Measurements from ENCODE around the gene JAGN1. TPM values are rescaled to one million over a fixed set of nuclear protein-coding genes. Genes with fewer than 3 reads are reported as not detected.

Gene JAGN1
- total RNA-seq, 2 experiments from 2014 or later = 21.0 to 29.5 TPM

GRCh38 chr3:9843715-9844438 lies 46.5 kb upstream of the JAGN1 start, which contains the start of gene RPUSD3:
Gene RPUSD3 (minus strand): TSS chr3:9844008. CDS start chr3:9843990, 18 bp downstream.
- intact Hi-C loops (cut with micrococcal nuclease; ENCODE audit: unreplicated experiment) = loop anchor here (5.0 kb wide), 2 partner anchors 88 to 478 kb away; partner anchors contain the start of genes CRELD1 and SEC13
- POLR2A ChIA-PET = interaction anchor here (0.8 kb wide), 2 partner anchors 10 to 88 kb away, joined by 3 to 4 read pairs; no protein-coding TSS in a partner anchor

GRCh38 chr3:9846231-9846630 lies 44.2 kb upstream of the JAGN1 start:
- Histone ChIP-seq H4K20me1 (ENCODE audit: insufficient read depth, low read length) (no peaks in the 10 kb centered on the region), H3K9me3 (ENCODE audit: low read length) (no peaks in the 10 kb centered on the region), H3K27ac (ENCODE audit: low read depth, low read length, poor library complexity, severe bottlenecking) (no peak overlapping the region), H3K79me2 (ENCODE audit: insufficient read depth, low read depth, low read length) (no peaks in the 10 kb centered on the region; the same call in 1 of the 2 replicates), H3K36me3 (ENCODE audit: insufficient read depth, low read length) (peaks cover 9% of the 10 kb centered on the region; the same call in 1 of the 2 replicates), H3K4me1 (ENCODE audit: insufficient read depth, low read length, poor library complexity, severe bottlenecking) (peaks cover 16% of the 10 kb centered on the region), H3K9me2 (ENCODE audit: insufficient read depth, low read length) (no peaks in the 10 kb centered on the region), H2AFZ (ENCODE audit: low read length) (no peak overlapping the region), H3K4me3 (ENCODE audit: low read depth, low read length, poor library complexity, severe bottlenecking) (no peak overlapping the region), H3K4me2 (ENCODE audit: low read length) (no peak overlapping the region)
- BruUV-seq (replicated peaks) = no TSS peak
- DNase-seq (ENCODE audit: low spot score) = no peak
- TF ChIP-seq CTCF (conservative IDR thresholded peaks at IDR 0.05; ENCODE audit: low read length) (no peak), EZH2phosphoT487 (IDR thresholded peaks at IDR 0.05; ENCODE audit: borderline replicate concordance, low read depth, low read length) (no peak)
- CTCF ChIA-PET (ENCODE audit: unreplicated experiment) = no interaction called here
- POLR2A ChIA-PET = interaction anchor here (0.6 kb wide), 1 partner anchor 34 kb away, joined by 3 read pairs; no protein-coding TSS in a partner anchor
- intact Hi-C loops (cut with micrococcal nuclease; ENCODE audit: unreplicated experiment) = no loop called here

More at GRCh38 chr3:9843715-9844438, 46.5 kb upstream of the JAGN1 start, which contains the start of gene RPUSD3:
- H3K79me2 ChIP-seq (ENCODE audit: insufficient read depth, low read depth, low read length) = no peaks in the 10 kb centered on the region; the same call in 1 of the 2 replicates
- H3K27ac ChIP-seq (ENCODE audit: low read depth, low read length, poor library complexity, severe bottlenecking) = peak within 1 kb of the TSS; percentile 15
- no TSS peak for BruUV-seq (replicated peaks)
- H3K36me3 ChIP-seq (ENCODE audit: insufficient read depth, low read length) = peaks cover 32% of the 10 kb centered on the region
- peak within 1 kb of the TSS; percentile 85 for H3K4me3 ChIP-seq (ENCODE audit: low read depth, low read length, poor library complexity, severe bottlenecking)
- H2AFZ ChIP-seq (ENCODE audit: low read length) = peak within 1 kb of the TSS; percentile 99
- no peaks in the 10 kb centered on the region for H3K9me3 ChIP-seq (ENCODE audit: low read length)
- H3K9me2 ChIP-seq (ENCODE audit: insufficient read depth, low read length) = no peaks in the 10 kb centered on the region
- TF ChIP-seq EZH2phosphoT487 (IDR thresholded peaks at IDR 0.05; ENCODE audit: borderline replicate concordance, low read depth, low read length) (no peak), CTCF (conservative IDR thresholded peaks at IDR 0.05; ENCODE audit: low read length) (no peak)
- H3K4me2 ChIP-seq (ENCODE audit: low read length) = peak within 1 kb of the TSS; percentile 78
- CTCF ChIA-PET (ENCODE audit: unreplicated experiment) = interaction anchor here (1.6 kb wide), 1 partner anchor 35 kb away, joined by 3 read pairs; no protein-coding TSS in a partner anchor
- H4K20me1 ChIP-seq (ENCODE audit: insufficient read depth, low read length) = no peaks in the 10 kb centered on the region
- peaks cover 16% of the 10 kb centered on the region for H3K4me1 ChIP-seq (ENCODE audit: insufficient read depth, low read length, poor library complexity, severe bottlenecking)
- DNase-seq (ENCODE audit: low spot score) = peak; percentile 95

Measured in OCI-LY7 (cell line).